ENCODE results near the gene AP3B1.

AP3B1 gene

DNA sequence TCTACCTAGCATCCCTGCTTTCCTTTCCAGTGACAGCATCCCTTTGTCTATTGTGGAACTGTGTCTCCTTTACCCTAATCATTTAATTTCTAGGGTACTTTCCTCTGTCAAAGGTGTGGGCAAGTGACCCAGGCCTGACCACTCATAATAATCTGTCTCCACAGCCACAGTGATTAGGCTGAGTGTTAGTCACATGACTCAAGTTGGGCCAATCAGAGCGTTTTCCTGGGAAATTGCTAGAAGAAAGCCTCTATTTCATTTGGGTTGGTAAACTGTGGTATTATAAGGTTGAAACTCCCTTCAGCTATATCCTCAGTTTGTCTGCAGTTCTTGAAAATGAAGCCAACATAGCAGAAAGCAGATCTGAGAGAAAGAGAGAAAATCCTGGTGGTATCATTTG is 14.2 kb upstream of the AP3B1 start:
- TF ChIP-seq ZFX (IDR thresholded peaks at IDR 0.05): no peak
- TF ChIP-seq, protein P1, sequence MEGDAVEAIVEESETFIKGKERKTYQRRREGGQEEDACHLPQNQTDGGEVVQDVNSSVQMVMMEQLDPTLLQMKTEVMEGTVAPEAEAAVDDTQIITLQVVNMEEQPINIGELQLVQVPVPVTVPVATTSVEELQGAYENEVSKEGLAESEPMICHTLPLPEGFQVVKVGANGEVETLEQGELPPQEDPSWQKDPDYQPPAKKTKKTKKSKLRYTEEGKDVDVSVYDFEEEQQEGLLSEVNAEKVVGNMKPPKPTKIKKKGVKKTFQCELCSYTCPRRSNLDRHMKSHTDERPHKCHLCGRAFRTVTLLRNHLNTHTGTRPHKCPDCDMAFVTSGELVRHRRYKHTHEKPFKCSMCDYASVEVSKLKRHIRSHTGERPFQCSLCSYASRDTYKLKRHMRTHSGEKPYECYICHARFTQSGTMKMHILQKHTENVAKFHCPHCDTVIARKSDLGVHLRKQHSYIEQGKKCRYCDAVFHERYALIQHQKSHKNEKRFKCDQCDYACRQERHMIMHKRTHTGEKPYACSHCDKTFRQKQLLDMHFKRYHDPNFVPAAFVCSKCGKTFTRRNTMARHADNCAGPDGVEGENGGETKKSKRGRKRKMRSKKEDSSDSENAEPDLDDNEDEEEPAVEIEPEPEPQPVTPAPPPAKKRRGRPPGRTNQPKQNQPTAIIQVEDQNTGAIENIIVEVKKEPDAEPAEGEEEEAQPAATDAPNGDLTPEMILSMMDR (conservative IDR thresholded peaks at IDR 0.05): no peak
- H3K27ac ChIP-seq: no peak overlapping the region

DNA sequence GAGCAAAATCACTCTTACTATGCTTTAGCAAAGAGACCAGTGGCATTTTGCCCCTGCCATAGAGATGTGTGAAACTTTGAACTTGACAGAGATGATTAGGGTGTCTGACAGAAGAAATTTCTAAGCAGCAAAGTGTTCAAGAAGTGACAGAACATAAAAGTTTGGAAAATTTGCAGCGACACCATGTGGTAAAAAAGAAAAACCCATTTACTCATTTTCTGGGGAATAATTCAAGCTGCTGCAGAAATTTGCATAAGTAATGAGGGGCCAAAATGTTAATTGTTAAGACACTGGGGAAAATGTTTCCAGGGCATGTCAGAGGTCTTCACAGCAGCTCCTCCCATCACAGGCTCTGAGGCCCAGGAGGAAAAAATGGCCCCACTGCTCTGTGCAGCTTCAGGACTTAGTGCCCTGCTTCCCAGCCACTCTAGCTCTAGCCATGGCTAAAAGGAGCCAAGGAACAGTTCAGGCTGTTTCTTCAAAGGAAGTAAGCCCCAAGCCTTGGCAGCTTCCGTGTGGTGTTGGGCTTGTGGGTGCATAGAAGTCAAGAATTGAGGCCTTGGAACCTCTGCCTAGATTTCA is 6.1 kb upstream of the AP3B1 start:
- H3K27ac ChIP-seq: no peak overlapping the region
- TF ChIP-seq, protein P1 (conservative IDR thresholded peaks at IDR 0.05): peak; percentile 71
- TF ChIP-seq ZFX (IDR thresholded peaks at IDR 0.05): no peak

DNA sequence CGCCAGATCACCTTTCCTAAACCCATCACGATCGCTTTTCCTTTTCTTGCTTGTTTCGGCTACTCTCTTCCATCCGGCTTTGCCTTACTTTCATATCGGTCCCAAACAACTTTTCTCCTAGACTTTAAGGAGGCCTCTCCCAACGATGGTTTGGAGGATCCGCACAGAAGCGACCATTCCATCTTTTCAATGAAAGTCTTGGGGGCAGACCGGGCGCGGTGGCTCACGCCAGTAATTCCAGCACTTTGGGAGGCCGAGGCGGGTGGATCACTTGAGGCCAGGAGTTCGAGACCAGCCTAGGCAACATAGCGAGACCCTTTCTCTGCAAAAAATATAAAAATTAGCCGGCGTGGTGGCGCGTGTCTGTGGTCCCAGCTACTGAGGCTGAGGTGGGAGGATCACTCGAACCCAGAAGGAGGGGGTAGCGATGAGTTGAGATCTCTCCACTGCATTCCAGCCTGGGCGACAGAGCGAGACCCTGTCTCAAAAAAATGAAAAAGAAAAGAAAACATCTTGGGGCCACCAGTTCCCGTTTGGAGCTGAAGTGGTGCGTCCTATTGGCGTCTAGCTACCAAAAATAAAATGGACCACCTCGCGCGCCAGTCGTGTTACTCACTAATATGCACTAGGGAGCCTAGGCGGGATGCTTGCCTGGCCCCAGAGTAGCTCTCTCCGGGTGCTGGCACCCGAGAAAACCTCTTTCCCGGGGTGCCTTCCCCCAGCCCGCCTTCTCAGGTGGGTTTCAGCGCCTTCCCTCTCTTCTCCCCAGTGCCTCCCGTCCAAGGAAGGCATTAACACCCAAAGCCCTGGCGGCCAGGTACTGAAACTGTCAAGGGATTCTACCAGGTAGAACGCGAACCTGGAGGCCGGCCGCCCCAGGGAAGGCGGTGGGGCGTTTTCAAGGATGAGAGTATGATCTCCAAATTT is 800 bp upstream of the AP3B1 start:
- no peak for TF ChIP-seq ZFX (IDR thresholded peaks at IDR 0.05)
- TF ChIP-seq, protein P1 (conservative IDR thresholded peaks at IDR 0.05): no peak
- H3K27ac ChIP-seq: peak overlapping the region; percentile 79

DNA sequence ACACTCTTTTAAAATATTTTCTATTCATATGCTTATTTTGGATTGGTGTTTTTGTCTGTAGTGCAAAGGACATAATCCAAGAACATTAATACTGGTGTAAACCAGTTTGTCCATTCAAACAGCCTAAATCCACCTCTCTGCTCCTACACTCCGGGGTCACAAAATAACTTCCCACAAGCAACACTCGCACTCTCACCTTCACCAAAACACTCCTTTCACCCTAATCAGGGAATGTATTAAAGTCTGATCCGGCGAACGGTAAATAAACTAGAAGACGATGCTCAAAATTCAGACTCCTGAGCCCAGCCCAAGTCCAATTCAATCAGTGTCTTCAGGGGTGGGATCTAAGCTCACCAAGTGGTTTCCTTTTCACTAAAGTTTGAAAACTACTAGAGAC is 649 bp downstream of the AP3B1 start:
- TF ChIP-seq, protein P1 (conservative IDR thresholded peaks at IDR 0.05): no peak
- TF ChIP-seq ZFX (IDR thresholded peaks at IDR 0.05): no peak
- H3K27ac ChIP-seq: peak overlapping the region; percentile 79

DNA sequence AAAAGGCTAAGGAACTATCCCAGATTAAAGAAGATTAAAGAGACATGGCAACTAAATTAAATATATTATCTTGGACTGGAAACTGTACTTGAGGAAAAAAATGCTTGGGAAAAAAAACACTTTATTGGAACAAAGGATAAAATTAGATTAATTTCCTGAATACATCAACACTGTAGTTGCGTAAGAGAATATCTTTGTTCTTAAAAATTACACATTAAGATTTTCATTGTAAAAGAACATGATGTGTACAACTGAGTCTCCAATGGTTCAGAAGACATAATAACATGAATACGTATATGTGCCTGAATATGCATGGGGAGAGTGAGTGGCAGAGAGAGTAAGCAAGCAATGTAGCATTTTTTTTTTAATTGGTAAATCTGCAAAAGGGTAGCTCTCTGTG is 2.8 kb downstream of the AP3B1 start:
- H3K27ac ChIP-seq: no peak overlapping the region
- TF ChIP-seq ZFX (IDR thresholded peaks at IDR 0.05): no peak
- TF ChIP-seq, protein P1 (conservative IDR thresholded peaks at IDR 0.05): no peak

DNA sequence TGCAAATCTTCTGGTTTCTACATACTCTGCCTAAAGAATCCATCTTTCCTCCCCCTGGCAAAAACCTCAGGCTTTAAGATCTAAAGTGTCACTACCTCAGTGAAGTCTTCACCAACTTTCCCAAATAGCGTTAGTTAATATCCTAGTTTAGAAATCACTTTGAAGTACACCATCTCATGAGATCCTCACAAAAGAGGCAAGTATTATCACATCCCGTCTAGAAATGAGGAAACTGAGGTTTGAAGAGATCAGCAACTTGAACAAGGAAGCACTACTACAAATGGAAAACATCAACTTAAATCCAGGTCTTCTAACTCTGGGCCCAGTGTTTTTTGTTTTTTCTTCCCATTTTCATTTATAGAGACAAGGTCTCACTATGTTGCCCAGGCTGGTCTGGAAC is 4.6 kb downstream of the AP3B1 start:
- TF ChIP-seq ZFX (IDR thresholded peaks at IDR 0.05): no peak
- TF ChIP-seq, protein P1 (conservative IDR thresholded peaks at IDR 0.05): no peak
- H3K27ac ChIP-seq: no peak overlapping the region

DNA sequence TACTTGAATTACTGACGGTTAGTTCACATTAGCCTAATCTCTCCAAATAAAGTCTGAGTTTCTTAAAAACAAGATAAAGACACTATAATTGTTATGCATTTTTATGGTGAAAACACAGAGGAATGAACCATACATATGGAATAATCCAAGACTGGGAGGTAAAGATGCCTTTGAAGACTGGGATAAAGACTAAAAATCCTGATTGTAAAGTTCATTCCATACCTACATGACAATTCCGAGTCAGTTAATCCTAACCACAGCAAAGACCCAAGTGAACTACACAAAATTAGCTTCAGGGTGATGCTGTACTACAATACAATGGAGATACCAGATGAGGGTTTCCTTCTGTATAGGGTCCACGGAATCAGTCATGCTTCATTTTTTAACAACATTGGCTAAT is 6.3 kb downstream of the AP3B1 start:
- no peak overlapping the region for H3K27ac ChIP-seq
- TF ChIP-seq ZFX (IDR thresholded peaks at IDR 0.05): no peak
- TF ChIP-seq, protein P1 (conservative IDR thresholded peaks at IDR 0.05): no peak

Measured in C4-2B (cell line).